Epidermal melanocyte (primary cell): ENCODE measurements around the gene PBX1.

Experiments used
- DNase-seq: peaks from one replicate; pipeline ENCODE4 v3.0.0; 2011; ENCODE audit warnings: low spot score; ENCODE audit not compliant: insufficient read length

The PBX1 gene

GRCh38 chr1:164563721-164564360 is 4.9 kb downstream of the PBX1 start:
- no peak for DNase-seq

DNA sequence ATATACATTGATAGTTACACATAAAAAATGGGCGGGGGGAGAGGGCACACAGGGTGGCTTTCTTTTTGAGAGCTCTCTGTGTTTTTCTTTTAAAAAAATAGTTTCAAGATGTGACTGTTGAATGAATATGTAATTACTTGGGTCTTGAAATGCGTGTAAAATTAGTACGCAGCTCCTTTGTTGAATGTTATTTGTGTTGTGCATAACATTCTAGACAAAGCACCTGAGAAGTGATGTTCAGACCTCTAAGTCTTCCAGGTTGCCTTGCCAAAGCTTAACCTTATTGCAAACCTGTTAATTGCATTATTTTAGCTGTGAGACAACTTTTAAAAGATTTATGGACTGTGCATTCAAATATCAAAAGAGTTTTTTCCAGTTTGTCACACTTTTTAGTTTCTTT is 5.4 kb downstream of the PBX1 start:
- DNase-seq, result no peak

GRCh38 chr1:164565357-164565756 is 6.4 kb downstream of the PBX1 start:
- no peak for DNase-seq

- DNase-seq, result no peak
These were observed 8.8 kb downstream of the PBX1 start for GRCh38 chr1:164567774-164568173.

DNA sequence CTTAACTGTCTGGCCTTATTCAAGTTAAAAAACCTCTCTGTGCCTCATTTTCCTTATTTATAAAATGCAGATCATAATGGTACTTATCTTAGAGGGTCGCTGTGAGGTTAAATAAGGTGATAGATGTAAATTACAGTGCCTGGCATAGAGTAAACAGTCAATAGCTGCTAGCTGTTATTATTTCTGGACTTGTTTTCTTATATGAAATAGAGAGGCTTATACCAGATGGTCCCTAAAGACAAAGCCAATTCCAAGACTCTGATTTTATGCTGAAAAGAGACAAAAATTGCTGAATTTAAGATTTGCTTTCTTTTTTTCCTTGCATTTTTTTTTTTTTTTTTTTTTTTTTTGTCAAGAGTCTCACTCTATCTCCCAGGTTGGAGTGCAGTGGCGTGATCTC is 10.3 kb downstream of the PBX1 start:
- DNase-seq, result no peak

DNA sequence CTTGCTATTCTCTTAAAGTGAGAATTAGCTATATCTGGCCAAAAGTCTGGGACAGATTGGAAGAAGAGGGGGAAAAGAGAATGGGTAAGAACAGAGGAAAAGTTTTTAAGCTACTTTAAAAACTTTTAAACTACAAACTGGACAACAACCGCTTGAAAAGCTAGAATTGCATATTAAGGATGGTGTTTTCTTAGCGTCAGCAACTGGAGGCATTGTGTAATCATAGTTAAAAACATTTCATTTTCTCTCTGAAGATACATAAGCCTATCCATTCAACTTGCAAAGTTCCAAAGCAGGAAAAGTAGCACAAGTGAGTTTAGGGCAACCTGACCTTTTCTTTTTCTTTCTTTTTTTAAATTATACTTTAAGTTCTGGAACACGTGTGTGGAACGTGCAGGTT is 10.9 kb downstream of the PBX1 start:
- DNase-seq, result no peak

DNA sequence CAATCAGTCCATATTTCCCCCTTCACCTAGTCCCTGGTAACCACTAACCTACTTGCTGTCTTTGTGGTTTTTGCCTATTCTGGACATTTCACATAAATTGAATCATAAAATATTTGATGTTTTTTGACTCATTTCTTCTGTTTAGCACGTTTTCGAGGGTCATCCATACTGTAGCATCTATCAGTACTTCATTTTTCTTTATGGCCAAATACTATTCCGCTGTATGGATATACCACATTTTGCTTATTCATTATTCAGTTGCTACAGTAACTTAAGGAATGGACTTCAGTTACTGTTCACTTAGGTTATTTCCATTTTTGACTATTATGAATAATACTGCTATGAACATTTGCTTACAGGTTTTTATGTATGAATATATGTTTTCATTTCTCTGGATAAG is 12.3 kb downstream of the PBX1 start:
- DNase-seq, result no peak

DNA sequence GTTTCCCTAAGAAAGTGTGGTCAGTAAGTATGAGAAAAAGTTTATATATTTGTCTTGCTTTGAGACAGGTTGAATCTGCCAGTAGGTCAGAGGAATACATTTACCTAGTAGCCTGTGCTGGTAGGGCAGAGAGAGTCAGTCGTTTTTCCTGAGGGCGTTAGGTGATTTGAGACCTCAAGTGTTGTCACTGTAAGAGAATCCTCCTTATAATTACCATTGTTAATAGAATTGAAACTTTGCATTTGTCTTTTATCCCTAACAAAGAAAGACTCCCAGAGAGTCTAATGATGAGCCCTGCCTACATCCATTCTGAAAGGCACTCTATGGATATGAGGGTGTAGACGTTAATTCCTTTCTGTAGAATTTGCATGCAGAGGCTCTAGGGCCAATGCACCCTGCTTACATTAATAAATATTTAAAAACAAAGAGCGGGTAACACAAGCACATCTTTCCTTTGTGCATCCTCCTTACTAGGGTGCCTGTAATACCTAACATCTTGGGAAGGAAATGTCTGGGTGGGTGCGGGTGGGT is 16.4 kb downstream of the PBX1 start:
- DNase-seq, result no peak

DNA sequence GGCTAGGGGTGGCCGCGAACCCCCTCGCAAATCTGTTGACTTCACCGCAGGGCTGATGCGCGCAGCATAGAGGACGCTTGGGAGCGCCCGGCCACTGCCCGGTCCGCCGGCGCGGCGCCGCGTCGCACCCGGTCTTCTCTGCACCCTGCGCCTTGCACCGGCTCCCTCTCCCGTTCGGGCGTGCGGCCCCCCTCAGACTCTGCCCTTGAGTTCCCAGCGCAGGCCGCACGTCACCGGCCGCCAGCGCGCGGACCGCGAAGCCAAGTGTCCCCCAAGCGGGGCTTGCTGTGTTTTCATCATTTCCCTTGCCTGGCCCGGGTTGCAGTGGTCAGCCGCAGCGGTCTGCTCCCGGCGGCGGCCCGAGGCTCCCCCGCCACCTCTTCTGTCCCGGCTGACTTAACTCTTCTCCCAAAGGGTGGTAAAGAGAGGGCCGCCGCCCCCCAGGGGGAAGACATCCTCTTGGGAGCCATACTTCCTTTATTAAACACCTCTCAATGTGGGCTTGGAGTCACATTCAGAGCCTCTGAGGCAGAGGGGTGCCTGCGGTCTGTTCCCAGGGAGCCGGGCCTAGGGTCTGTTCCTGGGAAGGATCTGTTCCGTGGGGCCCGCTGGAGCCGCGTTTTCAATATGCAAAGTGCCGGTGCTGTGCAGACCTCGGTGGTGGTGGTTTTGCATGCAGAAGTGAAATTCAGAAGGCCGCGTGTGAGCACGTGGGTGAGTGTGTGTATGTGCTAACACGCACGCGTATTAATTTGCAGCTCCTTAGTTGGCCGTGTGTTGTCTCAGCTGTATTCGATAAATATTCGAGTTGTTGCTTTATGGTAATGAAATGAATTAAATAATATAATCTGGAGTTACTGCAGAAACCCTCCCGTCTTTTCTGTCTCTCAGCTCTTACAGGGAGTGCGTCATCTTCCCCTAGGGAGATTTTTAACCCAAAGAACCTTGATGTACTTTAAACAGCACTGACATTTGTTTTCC is 17.6 kb downstream of the PBX1 start:
- DNase-seq, result no peak

GRCh38 chr1:164577291-164577690 is 18.3 kb downstream of the PBX1 start:
- no peak for DNase-seq

GRCh38 chr1:164578479-164579200 is 19.7 kb downstream of the PBX1 start:
- DNase-seq, result no peak

- DNase-seq, result no peak
These were observed 20.4 kb downstream of the PBX1 start for GRCh38 chr1:164579381-164579780.

- no peak for DNase-seq
These were observed 22.8 kb downstream of the PBX1 start for GRCh38 chr1:164581762-164582161.

- no peak for DNase-seq
These were observed 24.2 kb downstream of the PBX1 start for GRCh38 chr1:164583196-164583595.

DNA sequence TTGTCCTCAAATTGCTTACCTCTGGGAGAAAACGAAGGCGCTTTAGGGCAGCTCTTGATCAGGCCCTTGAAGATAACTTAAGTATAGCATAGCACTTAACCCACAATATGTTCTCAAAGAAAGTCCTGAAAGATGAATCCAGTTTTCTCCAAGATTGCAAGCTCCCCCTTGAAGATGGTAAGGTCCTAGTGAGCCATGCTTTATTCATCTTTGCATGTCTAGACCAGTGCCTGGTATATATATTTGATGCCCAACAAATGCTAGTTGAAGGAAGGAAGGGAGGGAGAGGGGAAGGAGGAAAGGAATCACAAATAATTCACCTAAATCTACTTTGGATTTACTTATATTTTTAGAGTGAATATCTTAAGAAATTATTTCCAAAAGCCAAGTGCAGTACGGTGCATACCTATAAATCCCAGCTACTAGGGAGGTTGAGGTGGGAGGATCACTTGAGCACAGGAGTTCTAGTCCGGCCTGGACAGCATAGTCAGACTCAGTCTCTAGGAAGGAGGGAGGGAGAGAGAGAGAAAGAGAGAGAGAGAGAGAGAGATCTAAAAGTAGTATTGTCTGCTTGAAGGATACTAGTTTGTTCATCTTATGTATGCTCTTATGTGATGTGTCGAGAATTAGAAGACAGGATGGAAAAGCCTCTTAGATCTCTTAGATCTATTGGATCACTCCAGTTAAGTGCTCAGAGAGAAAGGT is 25.0 kb downstream of the PBX1 start:
- DNase-seq, result no peak

DNA sequence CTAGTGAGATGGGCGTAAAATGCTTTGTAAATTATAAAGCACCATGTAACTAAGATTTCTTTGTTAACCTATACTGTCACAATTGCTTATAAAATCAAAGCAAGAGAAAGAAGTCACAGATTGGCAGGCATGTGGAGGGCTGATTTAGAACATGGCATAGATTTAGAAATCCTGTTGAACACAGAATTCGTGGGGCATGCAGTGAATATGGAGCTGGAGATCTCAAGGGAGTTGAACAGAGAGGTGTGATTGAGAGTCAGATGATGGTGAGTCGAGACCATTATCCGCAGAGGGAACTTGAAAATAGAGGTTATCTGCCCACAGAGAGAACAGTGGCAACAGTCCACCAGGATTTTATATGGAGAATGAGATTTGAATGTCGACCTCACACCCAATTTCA is 27.6 kb downstream of the PBX1 start:
- DNase-seq, result no peak

DNA sequence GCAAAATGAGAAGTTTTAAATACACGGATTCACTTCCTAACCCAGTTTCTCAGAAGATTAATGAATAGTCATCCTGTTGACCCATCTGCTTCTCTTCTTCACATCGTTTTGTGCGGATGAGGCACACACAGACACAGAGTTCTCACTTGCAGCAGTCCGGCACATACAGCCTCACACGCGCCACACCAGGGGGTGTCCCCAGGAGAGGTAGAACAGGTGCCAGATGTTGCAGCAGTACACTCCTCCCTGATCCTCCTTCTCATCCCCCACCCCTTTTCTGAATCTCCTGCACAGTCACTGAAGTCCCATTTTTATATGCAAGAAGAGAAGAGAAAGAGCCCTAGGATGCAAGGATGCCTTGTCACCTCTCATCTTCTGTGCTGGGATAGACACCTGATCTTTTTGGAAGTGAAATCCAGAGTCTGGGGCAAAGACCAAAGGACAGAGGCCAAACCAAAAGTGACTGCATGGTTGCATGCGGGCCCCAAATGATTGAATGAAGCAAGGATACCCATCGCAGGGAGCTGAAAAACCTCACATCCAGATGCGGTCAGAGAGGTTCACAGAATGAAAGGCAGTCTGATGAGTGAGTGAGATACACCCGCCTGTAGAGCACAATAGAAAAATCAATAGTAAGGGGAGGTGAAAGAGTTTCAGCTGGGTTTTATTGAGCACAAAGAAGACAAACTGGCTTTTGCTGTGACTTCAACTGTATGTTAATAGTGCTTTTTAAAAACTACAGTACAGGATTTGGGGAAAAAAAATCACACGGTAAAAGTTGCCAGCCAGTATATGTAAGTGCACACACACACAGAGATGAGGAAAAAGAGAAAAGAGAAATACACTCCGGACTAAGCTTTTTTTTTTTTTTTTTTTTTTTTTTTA is 28.9 kb downstream of the PBX1 start:
- DNase-seq, result no peak

- no peak for DNase-seq
These were observed 29.7 kb downstream of the PBX1 start for GRCh38 chr1:164588516-164589341.

DNA sequence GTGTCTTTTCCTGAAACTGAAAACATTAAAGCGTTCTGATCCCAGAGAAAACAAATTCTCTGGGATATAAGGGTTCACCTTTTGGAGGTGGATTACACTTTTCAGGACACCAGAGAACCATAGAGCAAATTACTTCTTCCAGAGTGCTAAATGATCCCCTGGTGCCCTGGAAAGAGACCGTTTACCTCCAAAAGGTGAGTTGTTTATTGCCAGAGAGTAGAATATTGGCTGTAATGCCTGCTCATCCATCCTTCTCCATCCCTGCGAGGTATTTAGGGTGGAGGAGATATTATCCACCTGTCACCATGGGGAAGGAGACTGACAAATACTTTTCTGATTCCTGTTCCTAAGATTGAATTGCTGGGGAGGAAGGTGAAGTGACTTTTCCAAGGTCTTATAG is 30.4 kb downstream of the PBX1 start:
- DNase-seq, result no peak
